Dedifferentiated amniotic fluid mesenchymal stem cell (primary cell): ENCODE results near the gene THOC5.

ENCODE experiments used
- DNase-seq: peaks from one replicate; pipeline ENCODE4 v3.0.0-alpha.2; 2016; ENCODE audit errors: extremely low spot score

Gene THOC5

DNA sequence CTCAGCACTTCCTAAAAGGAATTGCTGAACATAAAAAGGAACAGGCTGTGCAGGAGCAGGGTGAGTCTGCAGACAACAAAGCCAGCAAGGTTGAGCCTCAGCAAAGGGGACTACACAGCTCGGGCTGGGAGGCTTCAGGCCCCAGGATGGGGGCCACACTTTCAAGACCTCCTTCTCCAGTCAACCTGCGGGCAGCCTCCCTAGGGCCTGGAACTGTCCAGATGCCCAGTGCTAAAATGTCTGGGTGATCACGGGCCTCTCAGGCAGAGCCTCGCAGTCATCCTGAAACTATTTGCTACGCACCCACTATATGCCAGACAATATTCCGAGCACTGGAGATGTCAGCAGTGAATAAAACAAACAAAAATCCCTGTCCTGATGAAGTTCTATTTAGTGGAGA, 77.4 kb downstream of the THOC5 start:
- DNase-seq, result no peak

DNA sequence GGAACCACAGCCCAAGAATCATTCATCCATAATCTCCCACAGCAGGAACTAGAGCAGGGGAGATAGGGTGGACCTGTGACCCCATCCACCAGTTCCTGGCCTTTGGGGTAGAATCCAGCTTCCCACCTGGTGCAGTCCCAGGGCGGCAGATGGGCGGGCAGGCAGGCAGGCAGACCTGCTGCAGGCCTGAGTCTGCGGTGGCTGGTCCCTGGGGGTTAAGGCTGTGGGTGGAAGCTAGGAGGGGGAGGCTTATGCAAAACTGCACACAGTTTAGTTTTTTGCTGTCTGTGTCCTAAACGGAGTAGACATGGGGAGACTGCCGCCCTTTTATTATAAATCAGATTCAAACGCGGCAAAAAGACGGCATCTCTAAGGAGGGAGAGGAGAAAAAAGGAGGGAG, 78.0 kb downstream of the THOC5 start:
- DNase-seq, result no peak

- DNase-seq, result no peak
These were observed 80.6 kb downstream of the THOC5 start for GRCh38 chr22:29473001-29473400.

DNA sequence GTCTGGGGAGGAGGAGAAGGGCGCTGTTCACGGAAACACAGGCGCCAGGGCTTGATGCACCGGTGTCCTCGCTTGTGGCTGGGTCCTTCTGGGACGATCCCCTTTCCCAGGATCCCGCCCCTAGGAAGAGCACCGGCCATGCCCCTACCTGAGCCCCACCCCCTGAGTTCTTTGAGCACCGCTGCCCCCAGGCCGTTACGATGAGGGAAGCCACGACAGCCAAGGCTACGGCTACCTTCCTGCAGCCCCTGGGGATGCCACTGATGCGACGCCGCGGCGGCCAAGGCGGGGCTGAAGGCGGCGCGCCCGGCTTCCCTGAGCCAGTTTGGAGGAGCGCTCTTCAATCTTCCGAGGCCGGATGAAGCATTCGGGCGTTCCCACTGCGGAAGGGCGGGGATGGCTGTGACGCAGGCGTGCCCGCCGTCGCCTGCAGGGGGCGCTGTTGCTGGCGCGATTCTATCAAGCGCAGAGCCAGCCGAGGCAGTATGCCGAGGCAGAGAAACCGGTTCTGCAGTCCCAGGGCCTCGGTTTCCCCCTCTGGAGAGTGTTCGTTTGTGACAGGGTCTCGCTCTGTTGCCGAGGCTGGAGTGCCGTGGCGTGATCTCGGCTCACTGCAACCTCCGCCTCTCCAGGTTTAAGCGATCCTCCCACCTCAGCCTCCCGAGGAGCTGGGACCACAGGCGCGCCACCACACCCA, 83.2 kb downstream of the THOC5 start:
- no peak for DNase-seq

DNA sequence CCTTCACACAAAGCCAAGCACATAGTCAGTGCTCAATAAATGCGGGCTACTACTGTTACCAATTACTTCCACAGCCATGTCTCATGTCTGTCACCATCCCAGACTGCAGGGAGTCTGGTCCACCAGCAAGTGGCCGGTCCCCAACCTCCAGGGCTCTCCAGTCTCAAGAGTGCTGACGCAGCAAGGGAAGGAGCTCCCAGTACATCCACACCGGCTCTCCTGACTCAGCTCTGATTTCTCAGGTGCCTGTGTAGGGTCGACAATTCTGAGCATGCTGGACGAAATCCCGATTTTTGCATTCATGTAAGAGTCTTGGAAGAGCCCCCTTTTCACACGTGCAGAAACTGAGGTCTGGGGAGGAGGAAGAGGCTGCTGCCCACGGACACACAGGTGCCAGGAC, 83.8 kb downstream of the THOC5 start:
- DNase-seq, result no peak

DNA sequence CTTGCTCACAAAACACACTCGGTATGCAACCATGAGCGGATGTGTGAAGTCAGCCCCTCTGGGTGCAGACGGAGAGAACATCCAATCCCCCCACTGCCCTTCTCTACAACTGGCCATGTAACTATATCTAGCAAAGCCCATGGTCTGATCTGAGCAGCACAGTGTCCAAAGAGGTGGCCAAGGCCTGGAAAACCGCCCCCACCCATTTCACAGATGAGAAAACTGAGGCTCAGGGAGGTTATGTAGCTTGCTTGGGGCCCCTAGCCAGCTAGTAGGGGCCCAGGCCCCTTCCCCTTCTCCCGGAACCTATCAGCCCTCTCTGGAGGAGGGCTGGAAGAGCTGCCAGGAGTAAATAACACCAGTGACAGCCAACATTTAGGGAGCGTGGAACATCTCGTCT, 89.0 kb downstream of the THOC5 start:
- no peak for DNase-seq

DNA sequence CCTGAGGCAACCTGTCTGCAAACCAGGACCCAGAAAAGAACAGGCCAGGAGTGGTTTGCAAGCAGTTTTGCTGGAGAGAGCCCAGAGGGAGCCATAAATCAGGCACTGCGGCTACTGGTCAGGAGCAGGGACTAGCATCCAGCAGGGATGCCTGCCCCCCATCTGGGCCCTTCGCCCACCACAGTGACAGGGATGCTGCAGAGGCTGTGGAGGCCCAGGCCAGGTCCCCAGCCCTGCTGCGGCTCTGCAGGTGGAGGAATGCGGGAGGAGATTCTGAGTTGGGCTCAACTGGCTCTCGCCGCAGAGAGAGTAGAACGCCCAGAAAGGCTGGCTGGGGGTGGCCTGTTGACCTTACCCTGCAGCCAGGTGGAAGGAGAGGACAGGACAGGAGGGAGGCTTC, 89.9 kb downstream of the THOC5 start:
- DNase-seq, result no peak

GRCh38 chr22:29461263-29461662, 92.3 kb downstream of the THOC5 start:
- no peak for DNase-seq

DNA sequence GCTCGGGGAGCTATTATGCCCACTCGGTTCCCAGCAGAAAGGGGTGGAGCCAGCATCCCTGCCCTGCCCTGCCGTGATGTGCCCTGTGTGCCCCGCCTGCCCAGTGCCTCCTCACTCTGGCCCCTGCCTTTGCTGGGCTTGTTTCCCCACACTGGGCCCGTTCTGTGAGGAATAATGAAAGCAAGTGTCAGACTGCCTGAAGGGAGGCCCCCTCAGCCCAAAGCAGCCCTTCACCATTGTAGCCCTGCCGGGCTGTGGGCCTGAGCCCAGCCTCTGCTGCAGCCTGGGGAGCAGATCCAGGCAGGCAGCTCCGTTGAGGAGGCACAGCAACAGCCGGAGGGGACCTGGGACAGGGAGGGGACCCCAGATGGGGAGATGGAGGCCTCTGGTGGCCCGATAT, 93.8 kb downstream of the THOC5 start:
- no peak for DNase-seq

DNA sequence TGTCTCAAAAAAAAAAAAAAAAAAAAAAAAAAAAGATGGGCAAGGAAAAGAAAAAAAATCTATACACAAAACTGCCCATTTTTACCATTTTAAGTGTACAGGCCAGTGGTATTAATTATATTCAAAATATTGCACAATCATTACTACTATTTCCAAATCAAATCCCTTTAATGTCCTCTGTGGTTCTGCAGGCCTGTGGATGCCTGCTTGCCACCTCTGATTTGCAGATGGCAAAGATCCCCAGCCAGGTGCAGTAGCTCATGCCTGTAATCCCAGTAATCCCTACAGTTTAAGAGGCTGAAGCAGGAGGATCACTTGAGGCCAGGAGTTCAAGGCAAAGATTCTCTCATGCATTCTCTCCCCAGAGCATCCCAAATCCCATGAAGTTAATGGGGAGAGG, 95.0 kb downstream of the THOC5 start:
- no peak for DNase-seq

GRCh38 chr22:29457730-29458129, 95.8 kb downstream of the THOC5 start:
- no peak for DNase-seq

DNA sequence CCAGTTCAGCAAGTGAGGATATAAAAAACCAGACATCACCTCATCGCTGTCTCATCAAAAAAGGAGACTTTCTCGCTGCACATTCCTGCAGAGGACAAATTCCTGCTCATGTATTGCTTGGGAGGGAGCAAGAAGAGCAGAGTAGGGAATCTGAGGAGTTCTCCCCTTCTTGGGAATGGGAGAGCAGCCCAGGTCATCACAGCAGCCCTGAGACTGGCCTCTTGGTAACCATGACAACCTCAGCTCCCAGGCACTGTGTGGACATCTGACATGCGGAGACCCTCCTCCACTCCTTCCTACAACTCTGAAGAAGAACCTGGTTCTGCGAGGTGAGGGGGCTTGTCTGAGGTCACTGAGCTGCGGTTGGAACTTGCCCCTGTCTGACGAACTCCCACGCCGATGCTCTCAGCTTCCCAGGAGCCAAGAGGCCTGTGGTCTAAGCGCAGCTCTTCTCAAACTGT, 97.3 kb downstream of the THOC5 start:
- no peak for DNase-seq
